HEK293 (cell line): ENCODE measurements around the gene ARHGAP30.
A peak's percentile ranks its signal among the peaks of the same experiment; 100 is the strongest.

Source experiments
- CTCF ChIA-PET: fragments of 350-600 bp; formaldehyde crosslinking; extraction: SDS; loops from one replicate; lab custom pipeline; 2021; ENCODE audit warnings: antibody characterized with exemption; lab: Yijun Ruan, JAX
- POLR2A ChIA-PET: fragments of 300-600 bp; formaldehyde crosslinking; extraction: SDS; loops from one replicate; lab custom pipeline; 2020; ENCODE audit warnings: antibody characterized with exemption, inconsistent platforms; lab: Yijun Ruan, JAX
- H3K27ac ChIP-seq: fragments of 200-500 bp; sonication (Bioruptor generic); 2 replicates; pipeline ENCODE4 v1.5.1; 2014; ENCODE audit warnings: low read depth, low read length, control low read depth, inconsistent platforms; ENCODE audit errors: extremely low read depth
- H3K36me3 ChIP-seq, 2 experiments: fragments of 200-500 bp in 1 of 2; sonication (Bioruptor generic) in 1 of 2; 1 replicate in 1 of 2; 2 replicates in 1 of 2; pipeline ENCODE4 v1.5.1; 2014 to 2017; ENCODE audit warnings: inconsistent platforms in 2 of 2, low read length in 2 of 2; ENCODE audit not compliant: control insufficient read depth in 2 of 2, insufficient read depth in 1 of 2
- H3K4me1 ChIP-seq: fragments of 200-500 bp; sonication (Bioruptor generic); 2 replicates; pipeline ENCODE4 v1.5.1; 2014; ENCODE audit warnings: mild to moderate bottlenecking, low read length, inconsistent platforms; ENCODE audit not compliant: control insufficient read depth, insufficient read depth
- H3K4me3 ChIP-seq: 2 replicates; pipeline ENCODE4 v1.5.1; 2011; ENCODE audit warnings: low read depth, mild to moderate bottlenecking, control low read depth, low read length, moderate library complexity
- H3K9me3 ChIP-seq: fragments of 200-500 bp; sonication (Bioruptor generic); 2 replicates; pipeline ENCODE4 v1.5.1; 2014; ENCODE audit warnings: low read depth, low read length, inconsistent platforms; ENCODE audit not compliant: control insufficient read depth, insufficient read depth
- KLF8 ChIP-seq: fragments of 450-650 bp; formaldehyde crosslinking; IDR thresholded peaks from 2 replicates; pipeline ENCODE4 v1.5.1; 2016; ENCODE audit warnings: missing biosample characterization, missing genetic modification characterization
- KLF9 ChIP-seq: fragments of 450-650 bp; formaldehyde crosslinking; IDR thresholded peaks from 2 replicates; pipeline ENCODE4 v1.5.1; 2016; ENCODE audit warnings: missing biosample characterization, missing genetic modification characterization, low read depth
- SETDB1 ChIP-seq: IDR thresholded peaks from one replicate; pipeline ENCODE4 v1.6.1; 2017; ENCODE audit warnings: mild to moderate bottlenecking, low read length, moderate library complexity, mixed read lengths; ENCODE audit not compliant: insufficient read length
- SP2 ChIP-seq: fragments of 450-650 bp; formaldehyde crosslinking; IDR thresholded peaks from 2 replicates; pipeline ENCODE4 v1.5.1; 2016; ENCODE audit warnings: missing biosample characterization, missing genetic modification characterization
- ZBTB48 ChIP-seq: fragments of 450-650 bp; formaldehyde crosslinking; IDR thresholded peaks from 2 replicates; pipeline ENCODE4 v1.5.1; 2016; ENCODE audit warnings: missing biosample characterization, missing genetic modification characterization
- ZFP3 ChIP-seq: fragments of 450-650 bp; formaldehyde crosslinking; IDR thresholded peaks from 2 replicates; pipeline ENCODE4 v1.5.1; 2016; ENCODE audit warnings: low read depth, missing biosample characterization, missing genetic modification characterization
- ZIC2 ChIP-seq: fragments of 450-650 bp; formaldehyde crosslinking; IDR thresholded peaks from 2 replicates; pipeline ENCODE4 v1.5.1; 2016; ENCODE audit warnings: missing biosample characterization, missing genetic modification characterization
- ZNF2 ChIP-seq: fragments of 450-650 bp; formaldehyde crosslinking; IDR thresholded peaks from 2 replicates; pipeline ENCODE4 v1.5.1; 2016; ENCODE audit warnings: missing biosample characterization, missing genetic modification characterization
- ZNF214 ChIP-seq: fragments of 450-650 bp; formaldehyde crosslinking; IDR thresholded peaks from 2 replicates; pipeline ENCODE4 v1.5.1; 2017; ENCODE audit warnings: missing biosample characterization, mild to moderate bottlenecking, missing genetic modification characterization, borderline replicate concordance
- ZNF335 ChIP-seq: fragments of 450-650 bp; formaldehyde crosslinking; conservative IDR thresholded peaks from 2 replicates; pipeline ENCODE4 v1.5.1; 2016; ENCODE audit warnings: missing biosample characterization, missing genetic modification characterization
- ZNF404 ChIP-seq: fragments of 450-650 bp; formaldehyde crosslinking; IDR thresholded peaks from 2 replicates; pipeline ENCODE4 v1.5.1; 2017; ENCODE audit warnings: missing biosample characterization, missing genetic modification characterization
- ZNF48 ChIP-seq: fragments of 450-650 bp; formaldehyde crosslinking; IDR thresholded peaks from 2 replicates; pipeline ENCODE4 v1.5.1; 2016; ENCODE audit warnings: missing biosample characterization, missing genetic modification characterization
- ZNF549 ChIP-seq: fragments of 450-650 bp; IDR thresholded peaks from 2 replicates; pipeline ENCODE4 v1.5.1; 2018; ENCODE audit warnings: missing biosample characterization, missing genetic modification characterization, mild to moderate bottlenecking, inconsistent platforms, moderate library complexity
- ZNF571 ChIP-seq: fragments of 450-650 bp; formaldehyde crosslinking; IDR thresholded peaks from 2 replicates; pipeline ENCODE4 v1.5.0; 2017; ENCODE audit warnings: missing biosample characterization, missing genetic modification characterization
- ZNF596 ChIP-seq: fragments of 450-650 bp; IDR thresholded peaks from 2 replicates; pipeline ENCODE4 v1.5.0; 2018; ENCODE audit warnings: missing biosample characterization, mild to moderate bottlenecking, missing genetic modification characterization, moderate library complexity
- ZNF629 ChIP-seq: fragments of 450-650 bp; formaldehyde crosslinking; IDR thresholded peaks from 2 replicates; pipeline ENCODE4 v1.5.1; 2017; ENCODE audit warnings: missing biosample characterization, missing genetic modification characterization
- ZNF777 ChIP-seq: fragments of 450-650 bp; formaldehyde crosslinking; IDR thresholded peaks from 2 replicates; pipeline ENCODE4 v1.5.1; 2017; ENCODE audit warnings: missing biosample characterization, missing genetic modification characterization, borderline replicate concordance
- ZNF843 ChIP-seq: fragments of 450-650 bp; formaldehyde crosslinking; IDR thresholded peaks from 2 replicates; pipeline ENCODE4 v1.5.1; 2016; ENCODE audit warnings: missing biosample characterization, missing genetic modification characterization
- TF ChIP-seq, protein P1 (sequence below): fragments of 450-650 bp; formaldehyde crosslinking; IDR thresholded peaks from 2 replicates; pipeline ENCODE4 v1.5.1; 2016; ENCODE audit warnings: missing biosample characterization, missing genetic modification characterization
- TF ChIP-seq, protein P2 (sequence below): fragments of 450-650 bp; formaldehyde crosslinking; optimal IDR thresholded peaks from 2 replicates; pipeline ENCODE3; 2016; ENCODE audit warnings: missing biosample characterization, mild to moderate bottlenecking, missing genetic modification characterization
- TF ChIP-seq, protein P3 (sequence below): fragments of 450-650 bp; formaldehyde crosslinking; IDR thresholded peaks from 2 replicates; pipeline ENCODE4 v1.5.1; 2016; ENCODE audit warnings: missing biosample characterization, missing genetic modification characterization
- TF ChIP-seq, protein P4 (sequence below): fragments of 450-650 bp; formaldehyde crosslinking; IDR thresholded peaks from 2 replicates; pipeline ENCODE4 v1.5.1; 2017; ENCODE audit warnings: missing biosample characterization, missing genetic modification characterization
- TF ChIP-seq, protein P5 (sequence below): fragments of 450-650 bp; IDR thresholded peaks from 2 replicates; pipeline ENCODE4 v1.5.1; 2018; ENCODE audit warnings: missing biosample characterization, mild to moderate bottlenecking, missing genetic modification characterization
- TF ChIP-seq, protein P6 (sequence below): fragments of 450-650 bp; formaldehyde crosslinking; IDR thresholded peaks from 2 replicates; pipeline ENCODE4 v1.5.1; 2016; ENCODE audit warnings: missing biosample characterization, missing genetic modification characterization

The ARHGAP30 gene

DNA sequence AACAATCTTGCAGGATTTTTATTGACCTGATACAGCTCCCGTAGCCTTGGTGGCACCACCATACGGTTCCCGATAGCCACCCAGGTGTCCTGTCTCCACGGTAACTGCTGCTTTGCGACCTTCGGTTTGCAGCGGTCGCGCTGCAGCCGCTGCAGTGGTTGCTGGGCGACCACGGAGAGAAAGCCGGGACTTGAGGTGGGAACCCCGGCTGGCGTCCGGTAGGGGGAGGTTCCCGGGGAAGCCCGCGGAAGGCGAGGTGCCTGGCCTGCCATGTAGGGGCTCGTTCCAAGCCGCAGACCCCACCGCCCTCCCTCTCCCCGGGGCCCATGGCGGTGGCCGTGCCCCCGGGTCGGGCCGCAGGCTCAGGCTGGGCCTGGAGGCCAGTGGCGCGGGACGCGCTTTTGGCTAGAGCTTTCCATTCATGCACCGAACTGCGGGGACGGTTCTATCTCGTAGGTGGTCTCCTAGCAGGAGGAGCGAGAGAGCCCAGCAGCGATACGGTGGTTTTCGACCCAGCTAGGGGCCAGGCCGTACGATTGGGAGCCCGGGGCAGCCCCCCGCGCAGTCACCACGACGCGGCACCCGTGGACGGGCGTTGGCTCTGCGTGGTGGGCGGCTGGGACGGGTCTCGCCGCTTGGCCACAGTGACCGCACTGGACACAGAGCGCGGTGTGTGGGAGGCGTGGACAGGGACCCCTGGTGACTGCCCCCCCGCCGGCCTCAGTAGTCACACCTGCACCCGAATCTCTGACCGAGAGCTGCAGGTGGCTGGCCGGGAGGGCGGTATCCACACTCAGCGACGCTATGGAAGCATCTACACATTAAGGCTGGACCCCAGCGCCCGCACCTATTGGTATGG lies 28.7 kb upstream of the ARHGAP30 start, which contains the start of gene KLHDC9:
KLHDC9 (plus strand) TSS at position 152 of the 859 bp plus-strand sequence; CDS start at position 327, 175 bp downstream.
- Histone ChIP-seq H3K4me3 (peak within 1 kb of the TSS; percentile 74), H3K27ac (peak within 1 kb of the TSS; percentile 12; the same call in 1 of the 2 replicates), H3K36me3 (peaks cover 11 to 38% of the 10 kb centered on the region in 2 experiments; a peak in 2 of 3 replicates), H3K4me1 (no peaks in the 10 kb centered on the region; the same call in 1 of the 2 replicates), H3K9me3 (no peaks in the 10 kb centered on the region)
- POLR2A ChIA-PET = interaction anchor here (0.6 to 2.5 kb wide), 9 partner anchors 16 to 87 kb away, joined by 3 to 10 read pairs (median 6); partner anchors contain the start of genes F11R, NIT1, PFDN2 and USF1
- CTCF ChIA-PET = interaction anchor here (0.6 to 4.5 kb wide), 32 partner anchors 9 to 630 kb away, joined by 3 to 60 read pairs (median 4); partner anchors contain the start of genes ARHGAP30, DEDD, ITLN2 and NECTIN4
- TF ChIP-seq, protein P1, sequence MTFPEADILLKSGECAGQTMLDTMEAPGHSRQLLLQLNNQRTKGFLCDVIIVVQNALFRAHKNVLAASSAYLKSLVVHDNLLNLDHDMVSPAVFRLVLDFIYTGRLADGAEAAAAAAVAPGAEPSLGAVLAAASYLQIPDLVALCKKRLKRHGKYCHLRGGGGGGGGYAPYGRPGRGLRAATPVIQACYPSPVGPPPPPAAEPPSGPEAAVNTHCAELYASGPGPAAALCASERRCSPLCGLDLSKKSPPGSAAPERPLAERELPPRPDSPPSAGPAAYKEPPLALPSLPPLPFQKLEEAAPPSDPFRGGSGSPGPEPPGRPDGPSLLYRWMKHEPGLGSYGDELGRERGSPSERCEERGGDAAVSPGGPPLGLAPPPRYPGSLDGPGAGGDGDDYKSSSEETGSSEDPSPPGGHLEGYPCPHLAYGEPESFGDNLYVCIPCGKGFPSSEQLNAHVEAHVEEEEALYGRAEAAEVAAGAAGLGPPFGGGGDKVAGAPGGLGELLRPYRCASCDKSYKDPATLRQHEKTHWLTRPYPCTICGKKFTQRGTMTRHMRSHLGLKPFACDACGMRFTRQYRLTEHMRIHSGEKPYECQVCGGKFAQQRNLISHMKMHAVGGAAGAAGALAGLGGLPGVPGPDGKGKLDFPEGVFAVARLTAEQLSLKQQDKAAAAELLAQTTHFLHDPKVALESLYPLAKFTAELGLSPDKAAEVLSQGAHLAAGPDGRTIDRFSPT (tag by site-specific recombination) = no peak
- TF ChIP-seq ZNF404 (tag by site-specific recombination) (no peak), ZIC2 (tag by site-specific recombination) (peak; percentile 35; the same call in 1 of the 2 replicates), ZNF596 (tag by site-specific recombination) (0 out of 2 replicates have a peak, but pooled peaks have one; percentile 1), ZBTB48 (tag by site-specific recombination) (peak; percentile 3; the same call in 1 of the 2 replicates), SETDB1 (no peak), ZNF843 (no peak), ZNF335 (peak; percentile 20; the same call in 1 of the 2 replicates), ZNF214 (tag by site-specific recombination) (no peak), ZNF2 (tag by site-specific recombination) (0 out of 2 replicates have a peak, but pooled peaks have one; percentile 14), KLF9 (tag by site-specific recombination) (peak; percentile 46; the same call in 1 of the 2 replicates), ZNF48 (tag by site-specific recombination) (no peak), SP2 (tag by site-specific recombination) (peak; percentile 57; the same call in 1 of the 2 replicates), ZFP3 (tag by site-specific recombination) (no peak), KLF8 (tag by site-specific recombination) (no peak; the same call in 1 of the 2 replicates), ZNF571 (no peak), ZNF549 (tag by site-specific recombination) (no peak), ZNF777 (0 out of 2 replicates have a peak, but pooled peaks have one; percentile 35), ZNF629 (tag by site-specific recombination) (no peak)
- TF ChIP-seq, protein P2, sequence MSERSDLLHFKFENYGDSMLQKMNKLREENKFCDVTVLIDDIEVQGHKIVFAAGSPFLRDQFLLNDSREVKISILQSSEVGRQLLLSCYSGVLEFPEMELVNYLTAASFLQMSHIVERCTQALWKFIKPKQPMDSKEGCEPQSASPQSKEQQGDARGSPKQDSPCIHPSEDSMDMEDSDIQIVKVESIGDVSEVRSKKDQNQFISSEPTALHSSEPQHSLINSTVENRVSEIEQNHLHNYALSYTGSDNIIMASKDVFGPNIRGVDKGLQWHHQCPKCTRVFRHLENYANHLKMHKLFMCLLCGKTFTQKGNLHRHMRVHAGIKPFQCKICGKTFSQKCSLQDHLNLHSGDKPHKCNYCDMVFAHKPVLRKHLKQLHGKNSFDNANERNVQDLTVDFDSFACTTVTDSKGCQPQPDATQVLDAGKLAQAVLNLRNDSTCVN (tag by site-specific recombination) = peak; percentile 38
- TF ChIP-seq, protein P3, sequence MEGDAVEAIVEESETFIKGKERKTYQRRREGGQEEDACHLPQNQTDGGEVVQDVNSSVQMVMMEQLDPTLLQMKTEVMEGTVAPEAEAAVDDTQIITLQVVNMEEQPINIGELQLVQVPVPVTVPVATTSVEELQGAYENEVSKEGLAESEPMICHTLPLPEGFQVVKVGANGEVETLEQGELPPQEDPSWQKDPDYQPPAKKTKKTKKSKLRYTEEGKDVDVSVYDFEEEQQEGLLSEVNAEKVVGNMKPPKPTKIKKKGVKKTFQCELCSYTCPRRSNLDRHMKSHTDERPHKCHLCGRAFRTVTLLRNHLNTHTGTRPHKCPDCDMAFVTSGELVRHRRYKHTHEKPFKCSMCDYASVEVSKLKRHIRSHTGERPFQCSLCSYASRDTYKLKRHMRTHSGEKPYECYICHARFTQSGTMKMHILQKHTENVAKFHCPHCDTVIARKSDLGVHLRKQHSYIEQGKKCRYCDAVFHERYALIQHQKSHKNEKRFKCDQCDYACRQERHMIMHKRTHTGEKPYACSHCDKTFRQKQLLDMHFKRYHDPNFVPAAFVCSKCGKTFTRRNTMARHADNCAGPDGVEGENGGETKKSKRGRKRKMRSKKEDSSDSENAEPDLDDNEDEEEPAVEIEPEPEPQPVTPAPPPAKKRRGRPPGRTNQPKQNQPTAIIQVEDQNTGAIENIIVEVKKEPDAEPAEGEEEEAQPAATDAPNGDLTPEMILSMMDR (tag by site-specific recombination) = peak; percentile 87
- TF ChIP-seq, protein P4, sequence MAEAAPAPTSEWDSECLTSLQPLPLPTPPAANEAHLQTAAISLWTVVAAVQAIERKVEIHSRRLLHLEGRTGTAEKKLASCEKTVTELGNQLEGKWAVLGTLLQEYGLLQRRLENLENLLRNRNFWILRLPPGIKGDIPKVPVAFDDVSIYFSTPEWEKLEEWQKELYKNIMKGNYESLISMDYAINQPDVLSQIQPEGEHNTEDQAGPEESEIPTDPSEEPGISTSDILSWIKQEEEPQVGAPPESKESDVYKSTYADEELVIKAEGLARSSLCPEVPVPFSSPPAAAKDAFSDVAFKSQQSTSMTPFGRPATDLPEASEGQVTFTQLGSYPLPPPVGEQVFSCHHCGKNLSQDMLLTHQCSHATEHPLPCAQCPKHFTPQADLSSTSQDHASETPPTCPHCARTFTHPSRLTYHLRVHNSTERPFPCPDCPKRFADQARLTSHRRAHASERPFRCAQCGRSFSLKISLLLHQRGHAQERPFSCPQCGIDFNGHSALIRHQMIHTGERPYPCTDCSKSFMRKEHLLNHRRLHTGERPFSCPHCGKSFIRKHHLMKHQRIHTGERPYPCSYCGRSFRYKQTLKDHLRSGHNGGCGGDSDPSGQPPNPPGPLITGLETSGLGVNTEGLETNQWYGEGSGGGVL (tag by site-specific recombination) = peak; percentile 93
- TF ChIP-seq, protein P5, sequence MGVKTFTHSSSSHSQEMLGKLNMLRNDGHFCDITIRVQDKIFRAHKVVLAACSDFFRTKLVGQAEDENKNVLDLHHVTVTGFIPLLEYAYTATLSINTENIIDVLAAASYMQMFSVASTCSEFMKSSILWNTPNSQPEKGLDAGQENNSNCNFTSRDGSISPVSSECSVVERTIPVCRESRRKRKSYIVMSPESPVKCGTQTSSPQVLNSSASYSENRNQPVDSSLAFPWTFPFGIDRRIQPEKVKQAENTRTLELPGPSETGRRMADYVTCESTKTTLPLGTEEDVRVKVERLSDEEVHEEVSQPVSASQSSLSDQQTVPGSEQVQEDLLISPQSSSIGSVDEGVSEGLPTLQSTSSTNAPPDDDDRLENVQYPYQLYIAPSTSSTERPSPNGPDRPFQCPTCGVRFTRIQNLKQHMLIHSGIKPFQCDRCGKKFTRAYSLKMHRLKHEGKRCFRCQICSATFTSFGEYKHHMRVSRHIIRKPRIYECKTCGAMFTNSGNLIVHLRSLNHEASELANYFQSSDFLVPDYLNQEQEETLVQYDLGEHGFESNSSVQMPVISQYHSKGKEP (tag by site-specific recombination) = peak; percentile 99
- TF ChIP-seq, protein P6, sequence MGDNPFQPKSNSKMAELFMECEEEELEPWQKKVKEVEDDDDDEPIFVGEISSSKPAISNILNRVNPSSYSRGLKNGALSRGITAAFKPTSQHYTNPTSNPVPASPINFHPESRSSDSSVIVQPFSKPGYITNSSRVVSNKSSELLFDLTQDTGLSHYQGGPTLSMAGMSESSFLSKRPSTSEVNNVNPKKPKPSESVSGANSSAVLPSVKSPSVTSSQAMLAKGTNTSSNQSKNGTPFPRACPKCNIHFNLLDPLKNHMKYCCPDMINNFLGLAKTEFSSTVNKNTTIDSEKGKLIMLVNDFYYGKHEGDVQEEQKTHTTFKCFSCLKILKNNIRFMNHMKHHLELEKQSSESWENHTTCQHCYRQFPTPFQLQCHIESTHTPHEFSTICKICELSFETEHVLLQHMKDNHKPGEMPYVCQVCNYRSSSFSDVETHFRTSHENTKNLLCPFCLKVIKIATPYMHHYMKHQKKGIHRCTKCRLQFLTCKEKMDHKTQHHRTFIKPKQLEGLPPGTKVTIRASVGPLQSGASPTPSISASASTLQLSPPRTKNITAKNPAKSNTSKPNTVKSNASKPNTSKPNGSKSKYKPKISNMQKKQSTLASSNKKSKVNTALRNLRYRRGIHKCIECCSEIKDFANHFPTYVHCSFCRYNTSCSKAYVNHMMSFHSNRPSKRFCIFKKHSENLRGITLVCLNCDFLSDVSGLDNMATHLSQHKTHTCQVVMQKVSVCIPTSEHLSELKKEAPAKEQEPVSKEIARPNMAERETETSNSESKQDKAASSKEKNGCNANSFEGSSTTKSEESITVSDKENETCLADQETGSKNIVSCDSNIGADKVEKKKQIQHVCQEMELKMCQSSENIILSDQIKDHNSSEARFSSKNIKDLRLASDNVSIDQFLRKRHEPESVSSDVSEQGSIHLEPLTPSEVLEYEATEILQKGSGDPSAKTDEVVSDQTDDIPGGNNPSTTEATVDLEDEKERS (tag by site-specific recombination) = no peak
